Subcutaneous abdominal adipose tissue (tissue), 5 donors: ENCODE results near the gene NBPF6.
"Not testable (repeated sequence)": the region's sequence is repeated elsewhere in the genome, so short reads cannot be mapped to it uniquely, and the experiment has no call there.

ENCODE experiments used
- H3K27ac ChIP-seq: one replicate; pipeline ENCODE4 v1.7.0; 2013; ENCODE audit warnings: low read depth, mild to moderate bottlenecking, inconsistent platforms, low read length, moderate library complexity
- H3K27me3 ChIP-seq, 5 donors: one replicate each; pipeline ENCODE4 v1.7.0; 2013; ENCODE audit warnings: low read length in 5 of 5, inconsistent platforms in 1 of 5; ENCODE audit not compliant: control insufficient read depth in 5 of 5, insufficient read depth in 4 of 5
- H3K36me3 ChIP-seq, 5 donors: one replicate each; pipeline ENCODE4 v1.7.0; 2013; ENCODE audit warnings: low read length in 5 of 5; ENCODE audit not compliant: control insufficient read depth in 5 of 5, insufficient read depth in 5 of 5
- H3K4me1 ChIP-seq, 5 donors: one replicate each; pipeline ENCODE4 v1.7.0; 2013; ENCODE audit warnings: low read length in 5 of 5, mild to moderate bottlenecking in 3 of 5, moderate library complexity in 1 of 5; ENCODE audit not compliant: control insufficient read depth in 5 of 5, insufficient read depth in 5 of 5
- H3K4me3 ChIP-seq, 5 donors: one replicate each; pipeline ENCODE4 v1.7.0; 2013; ENCODE audit warnings: low read length in 5 of 5, low read depth in 1 of 5
- H3K9ac ChIP-seq, 5 donors: one replicate each; pipeline ENCODE4 v1.7.0; 2013; ENCODE audit warnings: low read length in 5 of 5, mild to moderate bottlenecking in 4 of 5, moderate library complexity in 3 of 5
- H3K9me3 ChIP-seq, 5 donors: one replicate each; pipeline ENCODE4 v1.7.0; 2013; ENCODE audit warnings: low read length in 5 of 5; ENCODE audit not compliant: control insufficient read depth in 5 of 5
- donor health status: healthy.
- donor health status: healthy.
- donor health status: healthy.
- donor health status: healthy.
- donor health status: healthy.

The NBPF6 gene

GRCh38 chr1:108496856-108497255 lies 46.7 kb downstream of the NBPF6 start:
- H3K4me1 ChIP-seq, H3K9ac ChIP-seq, H3K9me3 ChIP-seq, H3K27me3 ChIP-seq, H3K36me3 ChIP-seq, H3K27ac ChIP-seq, H3K4me3 ChIP-seq: not testable (repeated sequence)

DNA sequence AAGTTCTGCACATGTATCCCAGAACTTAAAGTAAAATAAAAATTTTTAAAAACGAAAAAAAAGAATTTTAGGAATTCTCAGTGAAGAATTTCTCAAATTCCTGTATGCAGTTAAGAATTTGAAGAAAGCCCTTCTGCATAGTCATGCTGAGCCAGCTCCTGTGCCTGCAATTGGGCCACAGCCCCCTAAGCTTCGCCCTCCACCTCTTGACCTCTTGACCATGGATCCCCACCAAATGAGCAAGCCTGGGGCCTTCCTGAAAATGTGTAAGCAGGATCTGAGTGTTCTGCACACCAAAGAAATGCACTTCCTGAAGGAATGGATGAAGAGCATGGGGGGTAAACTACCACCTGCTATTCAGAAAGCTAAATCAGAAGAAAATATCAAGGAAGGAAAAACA lies 52.0 kb downstream of the NBPF6 start:
- Histone ChIP-seq H3K36me3 (no peaks in the 10 kb centered on the region), H3K9ac (no peak overlapping the region), H3K4me1 (peaks cover 2 to 15% (median 8%) of the 10 kb centered on the region in 5 donors), H3K4me3 (no peak overlapping the region), H3K27me3 (no peaks in the 10 kb centered on the region), H3K27ac (no peak overlapping the region), H3K9me3 (no peaks in the 10 kb centered on the region)

- Histone ChIP-seq H3K4me3 (no peak overlapping the region), H3K9ac (no peak overlapping the region), H3K36me3 (no peaks in the 10 kb centered on the region), H3K27me3 (no peaks in the 10 kb centered on the region), H3K4me1 (peaks cover 2 to 15% (median 8%) of the 10 kb centered on the region in 5 donors), H3K27ac (no peak overlapping the region), H3K9me3 (no peaks in the 10 kb centered on the region)
Observed at GRCh38 chr1:108502624-108503023, 52.5 kb downstream of the NBPF6 start.

DNA sequence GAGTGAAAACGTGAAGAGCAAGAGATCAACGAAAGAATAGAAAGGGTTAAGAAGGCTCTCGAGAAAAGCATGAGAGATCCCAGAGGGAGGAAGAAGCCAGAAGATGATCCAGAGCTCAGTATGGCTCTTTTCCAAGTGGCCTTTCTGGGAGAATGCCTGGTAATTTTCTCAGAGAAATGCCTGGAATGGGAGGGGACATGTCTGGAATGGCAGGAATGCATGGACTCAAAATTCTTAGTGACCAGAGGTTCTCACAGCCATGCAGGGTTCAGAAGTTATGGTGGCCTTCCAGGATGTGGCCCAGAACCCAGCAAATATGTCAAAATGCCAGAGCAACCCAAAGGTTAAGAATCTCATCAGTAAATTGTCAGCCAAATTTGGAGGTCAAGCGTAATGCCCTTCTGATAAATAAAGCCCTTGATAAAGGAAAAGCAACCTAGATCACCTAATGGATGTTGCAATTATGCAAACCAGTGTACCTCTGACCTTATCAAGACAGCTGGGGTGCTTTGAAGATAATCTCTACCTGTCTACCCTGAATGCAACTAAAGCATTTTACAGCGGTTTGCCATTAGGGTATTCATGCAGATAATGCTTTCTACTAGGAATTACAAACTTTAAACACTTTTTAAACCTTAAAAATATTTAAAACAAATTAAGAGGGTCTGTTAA lies 53.1 kb downstream of the NBPF6 start:
- no peak overlapping the region for H3K9ac ChIP-seq
- H3K27me3 ChIP-seq = no peaks in the 10 kb centered on the region
- no peak overlapping the region for H3K4me3 ChIP-seq
- H3K27ac ChIP-seq = no peak overlapping the region
- H3K36me3 ChIP-seq = no peaks in the 10 kb centered on the region
- no peaks in the 10 kb centered on the region for H3K9me3 ChIP-seq
- H3K4me1 ChIP-seq = peaks cover 2 to 15% (median 8%) of the 10 kb centered on the region in 5 donors

GRCh38 chr1:108504447-108504846 lies 54.3 kb downstream of the NBPF6 start:
- no peak overlapping the region for H3K27ac ChIP-seq
- H3K4me3 ChIP-seq = no peak overlapping the region
- H3K9me3 ChIP-seq = no peaks in the 10 kb centered on the region
- no peak overlapping the region for H3K9ac ChIP-seq
- peaks cover 2 to 15% (median 8%) of the 10 kb centered on the region in 5 donors for H3K4me1 ChIP-seq
- no peaks in the 10 kb centered on the region for H3K36me3 ChIP-seq
- H3K27me3 ChIP-seq = no peaks in the 10 kb centered on the region

DNA sequence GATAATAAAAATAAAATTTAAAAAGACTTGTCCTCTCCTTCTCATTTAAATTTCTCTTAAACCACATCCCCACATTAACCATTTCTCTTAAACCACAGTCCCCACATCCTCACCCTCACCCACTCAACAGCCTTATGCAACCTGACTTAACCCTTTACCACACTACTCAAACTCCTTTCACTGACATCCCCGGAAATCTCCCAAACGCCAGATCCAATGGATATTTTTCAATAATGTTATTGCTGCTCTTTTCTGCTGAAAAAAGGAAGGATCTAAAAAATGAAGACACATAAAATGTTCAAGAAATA lies 55.6 kb downstream of the NBPF6 start:
- Histone ChIP-seq H3K36me3 (no peaks in the 10 kb centered on the region), H3K9ac (no peak overlapping the region), H3K27me3 (no peaks in the 10 kb centered on the region), H3K9me3 (no peaks in the 10 kb centered on the region), H3K4me1 (peaks cover 2 to 15% (median 8%) of the 10 kb centered on the region in 5 donors), H3K27ac (no peak overlapping the region), H3K4me3 (no peak overlapping the region)

DNA sequence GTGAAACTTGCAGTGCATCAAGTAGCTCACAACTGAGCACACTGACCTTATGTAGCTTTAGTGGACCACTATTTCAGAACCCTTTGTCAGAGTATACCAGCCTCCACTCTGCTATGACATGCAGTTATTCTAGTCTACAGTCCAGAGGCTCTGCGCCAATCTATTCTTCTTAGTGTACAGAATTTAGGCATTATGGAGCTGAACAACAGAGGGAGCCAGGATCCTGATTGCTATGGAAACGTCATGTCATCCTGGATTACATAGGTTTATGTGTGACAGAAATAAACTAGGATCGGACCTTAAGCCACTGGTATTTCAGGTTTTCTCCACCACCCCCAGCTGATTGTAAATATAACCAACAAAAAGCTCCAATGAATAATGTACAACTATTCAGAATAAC lies 61.6 kb downstream of the NBPF6 start:
- Histone ChIP-seq H3K27me3 (no peaks in the 10 kb centered on the region), H3K9ac (no peak overlapping the region), H3K4me3 (no peak overlapping the region), H3K36me3 (no peaks in the 10 kb centered on the region), H3K27ac (no peak overlapping the region), H3K9me3 (no peaks in the 10 kb centered on the region), H3K4me1 (no peaks in the 10 kb centered on the region)

GRCh38 chr1:108512239-108513043 lies 62.3 kb downstream of the NBPF6 start:
- H3K9me3 ChIP-seq = no peaks in the 10 kb centered on the region
- H3K9ac ChIP-seq = no peak overlapping the region
- no peak overlapping the region for H3K4me3 ChIP-seq
- no peak overlapping the region for H3K27ac ChIP-seq
- H3K27me3 ChIP-seq = no peaks in the 10 kb centered on the region
- no peaks in the 10 kb centered on the region for H3K4me1 ChIP-seq
- no peaks in the 10 kb centered on the region for H3K36me3 ChIP-seq

DNA sequence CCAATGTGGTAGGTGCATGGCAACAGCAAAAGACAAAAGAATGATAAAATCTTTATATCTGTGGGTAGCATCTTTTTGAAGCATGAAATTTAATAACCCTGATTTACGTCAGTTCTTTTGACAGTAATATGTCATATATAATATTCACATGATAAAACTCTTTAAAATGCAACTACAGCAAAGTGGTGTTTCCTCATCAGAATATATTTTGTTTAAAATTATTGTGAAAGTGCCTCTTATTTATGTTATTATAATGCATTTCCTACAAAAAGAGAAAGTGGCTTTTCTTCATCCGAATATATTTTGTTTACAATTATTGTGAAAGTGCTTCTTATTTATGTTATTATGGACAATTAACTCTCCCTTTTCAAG lies 62.9 kb downstream of the NBPF6 start:
- Histone ChIP-seq H3K36me3 (no peaks in the 10 kb centered on the region), H3K27me3 (no peaks in the 10 kb centered on the region), H3K4me1 (no peaks in the 10 kb centered on the region), H3K4me3 (no peak overlapping the region), H3K9ac (no peak overlapping the region), H3K27ac (no peak overlapping the region), H3K9me3 (no peaks in the 10 kb centered on the region)

DNA sequence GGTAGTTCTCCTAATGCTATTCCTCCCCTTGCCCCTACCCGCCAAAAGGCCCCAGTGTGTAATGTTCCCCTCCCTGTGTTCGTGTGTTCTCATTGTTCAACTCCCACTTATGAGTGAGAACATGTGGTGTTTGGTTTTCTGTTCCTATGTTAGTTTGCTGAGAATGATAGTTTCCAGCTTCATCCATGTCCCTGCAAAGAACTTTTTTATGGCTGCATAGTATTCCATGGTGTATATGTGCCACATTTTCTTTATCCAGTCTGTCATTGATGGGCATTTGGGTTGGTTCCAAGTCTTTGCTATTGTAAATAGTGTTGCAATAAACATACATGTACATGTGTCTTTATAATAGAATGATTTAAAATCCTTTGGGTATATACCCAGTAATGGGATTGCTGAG lies 63.8 kb downstream of the NBPF6 start:
- H3K27me3 ChIP-seq, H3K27ac ChIP-seq, H3K36me3 ChIP-seq, H3K4me1 ChIP-seq, H3K9me3 ChIP-seq, H3K4me3 ChIP-seq, H3K9ac ChIP-seq: not testable (repeated sequence)
